CD4-positive, alpha-beta T cell (primary cell): ENCODE measurements around the gene SAFB2. TPM values are rescaled to one million over a fixed set of nuclear protein-coding genes. Genes with fewer than 3 reads are reported as not detected.

Experiments
- ATAC-seq: fragments of 200-7000 bp; cut with Tn5 transposase; one replicate; pipeline ENCODE4 v1.10.0; 2022; ENCODE audit warnings: mild to moderate bottlenecking; ENCODE audit not compliant: poor library complexity
- CTCF ChIA-PET: fragments of 350-600 bp; sonication (Branson Sonifier 250); formaldehyde crosslinking; loops from one replicate; lab custom pipeline; 2021; ENCODE audit warnings: antibody characterized with exemption, inconsistent platforms; lab: Charles Lee
- POLR2A ChIA-PET: fragments of 350-600 bp; sonication (Branson Sonifier 250); formaldehyde crosslinking; loops from one replicate; lab custom pipeline; 2021; ENCODE audit warnings: antibody characterized with exemption, inconsistent platforms; lab: Charles Lee
- DNase-seq, 14 experiments: peaks; one replicate each; pipeline ENCODE4 v3.0.0-alpha.2; 2013 to 2020; ENCODE audit warnings: mixed read lengths in 2 of 14
- H3K27ac ChIP-seq, 2 donors: one replicate each; pipeline versions ENCODE4 v1.5.1 to v1.7.0; 2013; ENCODE audit warnings: low read length in 2 of 2, low read depth in 1 of 2, mild to moderate bottlenecking in 1 of 2
- H3K27me3 ChIP-seq, 2 experiments: 1 replicate in 1 of 2; 2 replicates in 1 of 2; pipeline versions ENCODE4 v1.6.1 to v1.7.0; 2013; ENCODE audit warnings: low read length in 2 of 2, control low read depth in 1 of 2, mild to moderate bottlenecking in 1 of 2, moderate library complexity in 1 of 2; ENCODE audit not compliant: insufficient read depth in 2 of 2, control insufficient read depth in 1 of 2
- H3K36me3 ChIP-seq: one replicate; pipeline ENCODE4 v1.6.1; 2013; ENCODE audit warnings: low read length, control low read depth; ENCODE audit not compliant: insufficient read depth
- H3K4me1 ChIP-seq: one replicate; pipeline ENCODE4 v1.6.1; 2013; ENCODE audit warnings: low read length, control low read depth; ENCODE audit not compliant: insufficient read depth
- H3K4me3 ChIP-seq: one replicate; pipeline ENCODE4 v1.5.1; 2013; ENCODE audit warnings: mild to moderate bottlenecking, low read length, moderate library complexity
- H3K9me3 ChIP-seq, 2 experiments: 1 replicate in 1 of 2; 2 replicates in 1 of 2; pipeline versions ENCODE4 v1.6.1 to v1.7.0; 2013; ENCODE audit warnings: low read length in 2 of 2, mild to moderate bottlenecking in 2 of 2, control low read depth in 1 of 2, moderate library complexity in 1 of 2; ENCODE audit not compliant: control insufficient read depth in 1 of 2, insufficient read depth in 1 of 2
- H3K27ac Mint-ChIP-seq: one replicate; pipeline ENCODE4 v1.8.0; 2020; ENCODE audit warnings: mixed read lengths
- H3K27me3 Mint-ChIP-seq: one replicate; pipeline ENCODE4 v1.8.0; 2021; ENCODE audit warnings: mixed read lengths
- H3K36me3 Mint-ChIP-seq: one replicate; pipeline ENCODE4 v1.8.0; 2021; ENCODE audit warnings: low read depth, mixed read lengths
- H3K4me1 Mint-ChIP-seq: one replicate; pipeline ENCODE4 v1.8.0; 2021; ENCODE audit warnings: low read depth, mixed read lengths
- H3K4me3 Mint-ChIP-seq: one replicate; pipeline ENCODE4 v1.8.0; 2020; ENCODE audit warnings: mild to moderate bottlenecking, mixed read lengths
- H3K9me3 Mint-ChIP-seq: one replicate; pipeline ENCODE4 v1.8.0; 2020; ENCODE audit warnings: mixed read lengths
- CTCF ChIP-seq: fragments of 200-600 bp; IDR thresholded peaks from one replicate; pipeline ENCODE4 v1.8.0; 2022; ENCODE audit warnings: antibody characterized with exemption, mild to moderate bottlenecking
- intact Hi-C, 2 experiments: fragments of 100-400 bp; cut with DNase I in 1 of 2; cut with micrococcal nuclease in 1 of 2; formaldehyde crosslinking; loops; one replicate each; pipeline versions ENCODE4 v1.15.1 to v1.9.0; 2023 to 2025; cut with DNase I, micrococcal nuclease
- total RNA-seq, 174 experiments: library from RNA in 2 of 174; stranded (reverse) in 2 of 174; gene quantifications; one replicate each; pipeline ENCODE4 v1.2.3 and lab custom pipeline; 2021 to 2026

SAFB2 gene
- total RNA-seq, 2 experiments from 2014 or later, result 238 to 246 TPM

GRCh38 chr19:5564930-5565329 lies 57.6 kb downstream of the SAFB2 start:
- no peak for DNase-seq
- Mint-ChIP-seq H3K36me3 (no peaks in the 10 kb centered on the region), H3K27me3 (peaks cover 34% of the 10 kb centered on the region)

GRCh38 chr19:5563935-5564612 lies 58.5 kb downstream of the SAFB2 start:
- Mint-ChIP-seq H3K36me3 (no peaks in the 10 kb centered on the region), H3K4me1 (no peaks in the 10 kb centered on the region), H3K27ac (no peak overlapping the region), H3K9me3 (no peaks in the 10 kb centered on the region), H3K27me3 (peaks cover 34% of the 10 kb centered on the region), H3K4me3 (no peak overlapping the region)
- H3K4me1 ChIP-seq, result peaks cover 4% of the 10 kb centered on the region
- no peak overlapping the region for H3K4me3 ChIP-seq
- POLR2A ChIA-PET, result no interaction called here
- H3K36me3 ChIP-seq, result no peaks in the 10 kb centered on the region
- no peak overlapping the region for H3K27ac ChIP-seq
- no peak for DNase-seq
- CTCF ChIA-PET, result no interaction called here
- no peak for TF ChIP-seq CTCF
- H3K27me3 ChIP-seq, result peaks cover 18 to 31% of the 10 kb centered on the region in 2 experiments
- ATAC-seq, result no peak
- intact Hi-C loops, result no loop called here
- peaks cover 9 to 52% of the 10 kb centered on the region in 2 experiments for H3K9me3 ChIP-seq

More at GRCh38 chr19:5564930-5565329, 57.6 kb downstream of the SAFB2 start:
- intact Hi-C loops, result no loop called here
- ATAC-seq, result no peak
- Histone ChIP-seq H3K27ac (no peak overlapping the region), H3K9me3 (peaks cover 9 to 44% of the 10 kb centered on the region in 2 experiments), H3K27me3 (peaks cover 15 to 31% of the 10 kb centered on the region in 2 experiments), H3K4me1 (peaks cover 4% of the 10 kb centered on the region), H3K36me3 (no peaks in the 10 kb centered on the region), H3K4me3 (no peak overlapping the region)
- TF ChIP-seq CTCF, result no peak
- ChIA-PET POLR2A (no interaction called here), CTCF (no interaction called here)
- no peak overlapping the region for H3K4me3 Mint-ChIP-seq
- no peaks in the 10 kb centered on the region for H3K9me3 Mint-ChIP-seq
- H3K4me1 Mint-ChIP-seq, result no peaks in the 10 kb centered on the region
- no peak overlapping the region for H3K27ac Mint-ChIP-seq

- Histone ChIP-seq H3K27me3 (peaks cover 16 to 27% of the 10 kb centered on the region in 2 experiments), H3K36me3 (no peaks in the 10 kb centered on the region), H3K9me3 (peaks cover 9 to 52% of the 10 kb centered on the region in 2 experiments), H3K4me1 (peaks cover 1% of the 10 kb centered on the region), H3K27ac (no peak overlapping the region), H3K4me3 (no peak overlapping the region)
- ATAC-seq (no peak), DNase-seq (no peak)
- no peak overlapping the region for H3K4me3 Mint-ChIP-seq
- no peak overlapping the region for H3K27ac Mint-ChIP-seq
- H3K27me3 Mint-ChIP-seq, result peaks cover 39% of the 10 kb centered on the region
- H3K4me1 Mint-ChIP-seq, result no peaks in the 10 kb centered on the region
- H3K9me3 Mint-ChIP-seq, result no peaks in the 10 kb centered on the region
- no peak for TF ChIP-seq CTCF
- POLR2A ChIA-PET, result no interaction called here
- CTCF ChIA-PET, result no interaction called here
- intact Hi-C loops, result no loop called here
- H3K36me3 Mint-ChIP-seq, result no peaks in the 10 kb centered on the region
Measured at GRCh38 chr19:5563008-5563431, 59.6 kb downstream of the SAFB2 start.
